ENCODE measurements around the gene ASB1.

- peak in 1 of 6 experiments; percentile 5 for TF ChIP-seq CTCF (IDR thresholded peaks at IDR 0.05)
- peak in 2 of 4 donors; percentile 35 to 55 for TF ChIP-seq POLR2A (IDR thresholded peaks at IDR 0.05)
Measured at GRCh38 chr2:238426568-238427434, at the start of gene ASB1.

All from esophagus squamous epithelium (tissue), 4 donors.